Subcutaneous abdominal adipose tissue (tissue), 5 donors: ENCODE results near the gene RAB33B.
"Not testable (repeated sequence)": the region's sequence is repeated elsewhere in the genome, so short reads cannot be mapped to it uniquely, and the experiment has no call there.

Experiments
- H3K27ac ChIP-seq: one replicate; pipeline ENCODE4 v1.7.0; 2013; ENCODE audit warnings: low read depth, mild to moderate bottlenecking, inconsistent platforms, low read length, moderate library complexity
- H3K27me3 ChIP-seq, 5 donors: one replicate each; pipeline ENCODE4 v1.7.0; 2013; ENCODE audit warnings: low read length in 5 of 5, inconsistent platforms in 1 of 5; ENCODE audit not compliant: control insufficient read depth in 5 of 5, insufficient read depth in 4 of 5
- H3K36me3 ChIP-seq, 5 donors: one replicate each; pipeline ENCODE4 v1.7.0; 2013; ENCODE audit warnings: low read length in 5 of 5; ENCODE audit not compliant: control insufficient read depth in 5 of 5, insufficient read depth in 5 of 5
- H3K4me1 ChIP-seq, 5 donors: one replicate each; pipeline ENCODE4 v1.7.0; 2013; ENCODE audit warnings: low read length in 5 of 5, mild to moderate bottlenecking in 3 of 5, moderate library complexity in 1 of 5; ENCODE audit not compliant: control insufficient read depth in 5 of 5, insufficient read depth in 5 of 5
- H3K4me3 ChIP-seq, 5 donors: one replicate each; pipeline ENCODE4 v1.7.0; 2013; ENCODE audit warnings: low read length in 5 of 5, low read depth in 1 of 5
- H3K9ac ChIP-seq, 5 donors: one replicate each; pipeline ENCODE4 v1.7.0; 2013; ENCODE audit warnings: low read length in 5 of 5, mild to moderate bottlenecking in 4 of 5, moderate library complexity in 3 of 5
- H3K9me3 ChIP-seq, 5 donors: one replicate each; pipeline ENCODE4 v1.7.0; 2013; ENCODE audit warnings: low read length in 5 of 5; ENCODE audit not compliant: control insufficient read depth in 5 of 5
- donor health status: healthy.
- donor health status: healthy.
- donor health status: healthy.
- donor health status: healthy.
- donor health status: healthy.

The RAB33B gene

GRCh38 chr4:139454111-139455045, at the start of gene RAB33B:
TSS of gene RAB33B (plus strand) at chr4:139454121. CDS start at chr4:139454196, 75 bp downstream.
- Histone ChIP-seq H3K4me3 (peak within 1 kb of the TSS; percentile 93 to 100 (median 97)), H3K36me3 (no peaks in the 10 kb centered on the region), H3K27ac (peak within 1 kb of the TSS; percentile 88), H3K27me3 (no peaks in the 10 kb centered on the region), H3K9me3 (no peaks in the 10 kb centered on the region), H3K4me1 (peaks cover 3 to 59% (median 52%) of the 10 kb centered on the region in 5 donors), H3K9ac (peak within 1 kb of the TSS; percentile 83 to 93 (median 86))

GRCh38 chr4:139410312-139410711, 43.6 kb upstream of the RAB33B start:
- no peaks in the 10 kb centered on the region for H3K4me1 ChIP-seq
- peaks cover 0 to 3% (median 0%) of the 10 kb centered on the region in 5 donors for H3K9me3 ChIP-seq
- no peaks in the 10 kb centered on the region for H3K27me3 ChIP-seq
- no peak overlapping the region for H3K27ac ChIP-seq
- no peak overlapping the region for H3K4me3 ChIP-seq
- H3K9ac ChIP-seq: no peak overlapping the region
- H3K36me3 ChIP-seq: peaks cover 0 to 6% (median 0%) of the 10 kb centered on the region in 5 donors

GRCh38 chr4:139414671-139415210, 39.2 kb upstream of the RAB33B start:
- not testable (repeated sequence) for H3K27me3 ChIP-seq, H3K4me3 ChIP-seq, H3K9me3 ChIP-seq, H3K36me3 ChIP-seq, H3K9ac ChIP-seq, H3K4me1 ChIP-seq, H3K27ac ChIP-seq

GRCh38 chr4:139416073-139416673, 37.7 kb upstream of the RAB33B start:
- H3K27ac ChIP-seq: no peak overlapping the region
- no peaks in the 10 kb centered on the region for H3K27me3 ChIP-seq
- H3K4me1 ChIP-seq: peaks cover 0 to 11% (median 0%) of the 10 kb centered on the region in 5 donors
- no peak overlapping the region for H3K9ac ChIP-seq
- peaks cover 0 to 3% (median 0%) of the 10 kb centered on the region in 5 donors for H3K9me3 ChIP-seq
- no peaks in the 10 kb centered on the region for H3K36me3 ChIP-seq
- H3K4me3 ChIP-seq: no peak overlapping the region

- peaks cover 0 to 8% (median 3%) of the 10 kb centered on the region in 5 donors for H3K9me3 ChIP-seq
- peaks cover 0 to 11% (median 0%) of the 10 kb centered on the region in 5 donors for H3K4me1 ChIP-seq
- H3K27me3 ChIP-seq: no peaks in the 10 kb centered on the region
- H3K27ac ChIP-seq: peak overlapping the region; percentile 24
- H3K36me3 ChIP-seq: no peaks in the 10 kb centered on the region
- peak overlapping the region in 1 of 5 donors; percentile 16 for H3K4me3 ChIP-seq
- no peak overlapping the region for H3K9ac ChIP-seq
Observed at GRCh38 chr4:139419388-139419914, 34.5 kb upstream of the RAB33B start.

- no peak overlapping the region for H3K4me3 ChIP-seq
- no peak overlapping the region for H3K9ac ChIP-seq
- H3K9me3 ChIP-seq: peaks cover 0 to 8% (median 0%) of the 10 kb centered on the region in 5 donors
- H3K27me3 ChIP-seq: no peaks in the 10 kb centered on the region
- no peak overlapping the region for H3K27ac ChIP-seq
- peaks cover 0 to 11% (median 0%) of the 10 kb centered on the region in 5 donors for H3K4me1 ChIP-seq
- H3K36me3 ChIP-seq: no peaks in the 10 kb centered on the region
Observed at GRCh38 chr4:139420652-139421051, 33.3 kb upstream of the RAB33B start.

GRCh38 chr4:139436122-139436521, 17.8 kb upstream of the RAB33B start:
- H3K27me3 ChIP-seq: no peaks in the 10 kb centered on the region
- no peaks in the 10 kb centered on the region for H3K4me1 ChIP-seq
- peaks cover 0 to 3% (median 0%) of the 10 kb centered on the region in 5 donors for H3K36me3 ChIP-seq
- no peak overlapping the region for H3K9ac ChIP-seq
- H3K4me3 ChIP-seq: no peak overlapping the region
- peaks cover 4 to 19% (median 9%) of the 10 kb centered on the region in 5 donors for H3K9me3 ChIP-seq
- no peak overlapping the region for H3K27ac ChIP-seq

GRCh38 chr4:139438141-139438540, 15.8 kb upstream of the RAB33B start:
- Histone ChIP-seq H3K4me3 (no peak overlapping the region), H3K9ac (no peak overlapping the region), H3K9me3 (peaks cover 4 to 19% (median 9%) of the 10 kb centered on the region in 5 donors), H3K36me3 (peaks cover 0 to 3% (median 0%) of the 10 kb centered on the region in 5 donors), H3K4me1 (no peaks in the 10 kb centered on the region), H3K27ac (no peak overlapping the region), H3K27me3 (no peaks in the 10 kb centered on the region)

GRCh38 chr4:139441029-139441428, 12.9 kb upstream of the RAB33B start:
- Histone ChIP-seq H3K27ac (no peak overlapping the region), H3K4me1 (peaks cover 0 to 5% (median 0%) of the 10 kb centered on the region in 5 donors), H3K9me3 (peaks cover 4 to 19% (median 9%) of the 10 kb centered on the region in 5 donors), H3K4me3 (no peak overlapping the region), H3K36me3 (peaks cover 0 to 3% (median 0%) of the 10 kb centered on the region in 5 donors), H3K27me3 (no peaks in the 10 kb centered on the region), H3K9ac (no peak overlapping the region)
